Measurements from ENCODE around the gene ISLR.
"Not testable (repeated sequence)": the region's sequence is repeated elsewhere in the genome, so short reads cannot be mapped to it uniquely, and the experiment has no call there.

Gene ISLR

GRCh38 chr15:74136814-74137536 lies 36.5 kb upstream of the ISLR start:
- DNase-seq (ENCODE audit: low spot score) (no peak), FAIRE-seq (no peak)

GRCh38 chr15:74137537-74137894 lies 36.0 kb upstream of the ISLR start:
- FAIRE-seq (no peak), DNase-seq (ENCODE audit: low spot score) (no peak)

GRCh38 chr15:74138642-74139041 lies 34.9 kb upstream of the ISLR start:
- FAIRE-seq (no peak), DNase-seq (ENCODE audit: low spot score) (no peak)

- peak; percentile 46 for FAIRE-seq
- DNase-seq (ENCODE audit: low spot score): peak; percentile 43
These were observed 31.9 kb upstream of the ISLR start for GRCh38 chr15:74141591-74141990.

- FAIRE-seq (no peak), DNase-seq (ENCODE audit: low spot score) (peak; percentile 38)
These were observed 29.2 kb upstream of the ISLR start for GRCh38 chr15:74144153-74144775.

- DNase-seq (ENCODE audit: low spot score) (no peak), FAIRE-seq (no peak)
These were observed 27.2 kb upstream of the ISLR start for GRCh38 chr15:74146277-74146800.

- DNase-seq (ENCODE audit: low spot score): no peak
- no peak for FAIRE-seq
These were observed 26.5 kb upstream of the ISLR start for GRCh38 chr15:74147051-74147450.

GRCh38 chr15:74155766-74156417 lies 17.6 kb upstream of the ISLR start:
- FAIRE-seq: no peak

GRCh38 chr15:74156678-74157411 lies 16.7 kb upstream of the ISLR start:
- DNase-seq (ENCODE audit: low spot score) (no peak), FAIRE-seq (no peak)

More at GRCh38 chr15:74155766-74156417, 17.6 kb upstream of the ISLR start:
- DNase-seq (ENCODE audit: low spot score): no peak

GRCh38 chr15:74157868-74158827 lies 15.4 kb upstream of the ISLR start:
- DNase-seq (ENCODE audit: low spot score): no peak
- no peak for FAIRE-seq

- DNase-seq (ENCODE audit: low spot score) (no peak), FAIRE-seq (no peak)
These were observed 14.5 kb upstream of the ISLR start for GRCh38 chr15:74158855-74159650.

- FAIRE-seq (no peak), DNase-seq (ENCODE audit: low spot score) (no peak)
These were observed 13.7 kb upstream of the ISLR start for GRCh38 chr15:74159773-74160172.

GRCh38 chr15:74160390-74160789 lies 13.1 kb upstream of the ISLR start:
- not testable (repeated sequence) for DNase-seq (ENCODE audit: low spot score); FAIRE-seq

- not testable (repeated sequence) for DNase-seq (ENCODE audit: low spot score); FAIRE-seq
These were observed 11.3 kb upstream of the ISLR start for GRCh38 chr15:74162195-74162536.

- no peak for FAIRE-seq
These were observed 8.0 kb upstream of the ISLR start for GRCh38 chr15:74165461-74165860.

GRCh38 chr15:74167891-74168331 lies 5.6 kb upstream of the ISLR start:
- DNase-seq (ENCODE audit: low spot score) (no peak), FAIRE-seq (no peak)

More at GRCh38 chr15:74165461-74165860, 8.0 kb upstream of the ISLR start:
- no peak for DNase-seq (ENCODE audit: low spot score)

GRCh38 chr15:74168711-74169126 lies 4.8 kb upstream of the ISLR start:
- FAIRE-seq (no peak), DNase-seq (ENCODE audit: low spot score) (no peak)

- FAIRE-seq (no peak), DNase-seq (ENCODE audit: low spot score) (no peak)
These were observed 3.3 kb upstream of the ISLR start for GRCh38 chr15:74170071-74170844.

Data from RCC 7860 (cell line).